GM19025 (cell line): ENCODE results near the gene HDGF.

ENCODE experiments used
- ATAC-seq: cut with Tn5 transposase; IDR thresholded peaks from one replicate; pipeline ENCODE4 v1.9.1; 2021; ENCODE audit warnings: mild to moderate bottlenecking, low read depth, moderate library complexity; ENCODE audit not compliant: unreplicated experiment

The HDGF gene

DNA sequence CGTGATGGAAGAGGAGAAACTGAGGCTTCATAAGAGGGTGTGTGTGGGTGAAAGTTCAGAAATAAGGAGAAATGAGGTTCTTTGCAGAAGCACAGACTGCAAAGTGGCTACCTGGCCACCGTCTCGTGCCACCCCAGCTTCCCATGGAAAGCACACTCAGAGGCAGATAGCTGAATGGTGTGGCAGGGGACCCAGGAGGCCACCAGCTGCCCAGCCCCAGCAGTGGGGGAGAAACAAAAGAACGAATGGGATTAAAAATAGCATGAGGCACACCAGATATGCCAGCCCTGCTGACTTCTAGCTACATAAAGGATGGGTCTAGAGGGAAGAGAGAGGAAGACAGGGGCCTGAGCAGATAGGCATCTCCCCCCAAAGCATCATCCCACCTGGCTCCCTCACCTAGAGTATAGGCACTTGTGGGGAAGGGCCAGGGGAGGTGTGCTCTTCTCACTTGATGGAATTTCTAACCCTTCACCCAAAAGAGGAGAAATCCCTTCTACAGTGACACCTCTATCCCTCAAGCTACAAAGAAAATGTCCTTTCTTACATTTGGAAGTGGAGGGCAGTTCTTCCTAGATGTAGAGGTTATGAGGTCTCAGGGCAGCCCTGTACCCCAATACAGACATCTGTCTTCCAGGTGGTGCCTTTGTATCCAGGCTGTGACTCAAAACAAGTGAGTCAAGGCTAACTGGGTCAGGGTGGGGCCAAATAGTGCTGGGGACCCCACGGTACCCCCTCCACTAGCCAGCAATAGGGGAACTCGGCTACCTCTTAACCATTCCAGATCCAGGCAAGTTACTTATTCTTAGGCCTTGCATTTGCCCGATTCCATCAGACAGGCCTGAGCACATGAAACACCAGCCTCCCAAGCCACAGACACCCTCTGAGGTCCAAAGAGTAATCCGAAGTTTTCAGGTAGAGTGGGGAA is 3.5 kb downstream of the HDGF start:
- ATAC-seq: no peak

- ATAC-seq: no peak
Observed at GRCh38 chr1:156746728-156747631, 4.5 kb downstream of the HDGF start.

DNA sequence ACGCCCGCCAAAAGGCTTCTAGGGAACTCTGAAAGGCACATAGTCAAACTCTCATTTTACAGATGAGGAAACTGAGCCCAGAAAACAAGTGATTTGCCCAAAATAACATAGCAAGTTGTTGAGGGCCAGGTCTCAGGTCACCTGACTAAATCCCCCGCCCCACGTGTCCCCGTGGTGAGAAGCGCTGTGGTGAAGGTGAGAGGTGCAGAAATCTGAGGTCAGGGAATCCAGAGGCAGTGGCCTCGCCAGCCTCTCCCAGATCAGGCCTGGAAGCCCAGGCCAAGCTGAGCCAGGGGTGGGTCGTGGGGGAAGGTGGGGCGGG is 5.1 kb downstream of the HDGF start:
- ATAC-seq: no peak

DNA sequence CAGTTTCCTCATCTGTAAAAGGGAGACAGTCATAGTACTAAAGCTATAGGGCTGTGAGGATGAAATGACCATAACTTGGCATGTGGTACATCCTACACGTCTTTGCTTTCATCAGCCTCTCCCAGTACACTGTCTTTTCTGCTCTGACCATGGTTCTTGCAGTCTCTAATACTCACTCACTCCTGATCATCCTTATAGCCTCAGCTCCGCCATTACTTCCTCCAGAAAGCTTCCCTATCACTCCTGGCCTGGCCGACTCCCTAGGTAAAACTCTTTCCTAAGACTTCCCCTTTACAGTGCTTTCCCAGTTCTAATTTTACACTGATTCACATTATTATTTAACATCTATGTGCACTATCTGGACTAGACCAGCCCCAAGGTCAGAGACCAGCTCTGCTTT is 5.6 kb downstream of the HDGF start:
- no peak for ATAC-seq

DNA sequence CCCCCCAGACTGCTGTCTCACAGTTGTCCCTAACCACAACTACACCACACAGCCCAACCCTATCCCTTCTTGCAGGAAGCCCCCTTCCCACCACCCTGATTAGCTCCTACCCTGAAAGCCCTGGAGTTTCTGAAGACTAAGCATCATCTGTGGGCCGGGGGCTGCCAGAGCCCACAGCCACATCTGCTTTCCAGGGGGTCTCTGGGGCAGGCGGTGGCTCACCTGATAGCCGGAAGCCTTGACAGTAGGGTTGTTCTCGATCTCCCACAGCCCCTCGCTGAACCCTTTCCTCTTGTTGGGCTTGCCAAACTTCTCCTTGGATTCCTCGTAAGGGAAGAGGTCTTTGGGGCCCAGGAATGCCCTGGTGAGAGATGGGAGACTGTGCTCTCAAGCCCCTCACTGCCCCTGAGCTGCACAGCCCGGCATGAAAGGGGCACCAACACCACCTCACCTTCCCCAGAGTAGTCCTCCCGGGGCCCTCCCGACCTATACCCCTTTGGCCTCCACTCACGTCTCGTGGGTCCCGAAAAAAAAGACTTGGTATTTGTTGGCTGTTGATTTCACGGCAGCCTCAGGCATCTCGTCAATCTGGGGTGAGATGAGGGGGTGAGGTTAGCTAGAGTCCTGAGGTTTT is 6.6 kb downstream of the HDGF start:
- ATAC-seq: no peak

DNA sequence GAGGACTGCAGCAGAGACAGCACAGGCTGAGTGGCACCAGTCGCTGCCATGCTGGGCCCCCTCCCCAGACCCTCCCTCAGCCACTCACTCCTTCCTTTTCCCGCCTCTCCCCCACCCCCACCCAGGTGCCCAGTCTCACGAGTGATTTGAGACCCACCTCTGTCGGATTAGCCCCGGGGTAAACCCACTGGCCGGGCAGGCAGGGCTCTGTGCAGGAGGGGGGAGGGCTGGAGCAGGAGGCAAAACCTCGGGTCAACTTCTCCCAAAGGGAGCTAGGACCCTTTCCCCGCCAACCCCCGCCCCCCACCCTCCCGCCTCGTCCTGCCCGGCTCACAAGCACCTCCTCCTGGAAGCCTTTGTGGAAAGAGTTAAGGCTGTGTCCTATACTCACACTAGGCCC is 7.1 kb downstream of the HDGF start:
- ATAC-seq: no peak

DNA sequence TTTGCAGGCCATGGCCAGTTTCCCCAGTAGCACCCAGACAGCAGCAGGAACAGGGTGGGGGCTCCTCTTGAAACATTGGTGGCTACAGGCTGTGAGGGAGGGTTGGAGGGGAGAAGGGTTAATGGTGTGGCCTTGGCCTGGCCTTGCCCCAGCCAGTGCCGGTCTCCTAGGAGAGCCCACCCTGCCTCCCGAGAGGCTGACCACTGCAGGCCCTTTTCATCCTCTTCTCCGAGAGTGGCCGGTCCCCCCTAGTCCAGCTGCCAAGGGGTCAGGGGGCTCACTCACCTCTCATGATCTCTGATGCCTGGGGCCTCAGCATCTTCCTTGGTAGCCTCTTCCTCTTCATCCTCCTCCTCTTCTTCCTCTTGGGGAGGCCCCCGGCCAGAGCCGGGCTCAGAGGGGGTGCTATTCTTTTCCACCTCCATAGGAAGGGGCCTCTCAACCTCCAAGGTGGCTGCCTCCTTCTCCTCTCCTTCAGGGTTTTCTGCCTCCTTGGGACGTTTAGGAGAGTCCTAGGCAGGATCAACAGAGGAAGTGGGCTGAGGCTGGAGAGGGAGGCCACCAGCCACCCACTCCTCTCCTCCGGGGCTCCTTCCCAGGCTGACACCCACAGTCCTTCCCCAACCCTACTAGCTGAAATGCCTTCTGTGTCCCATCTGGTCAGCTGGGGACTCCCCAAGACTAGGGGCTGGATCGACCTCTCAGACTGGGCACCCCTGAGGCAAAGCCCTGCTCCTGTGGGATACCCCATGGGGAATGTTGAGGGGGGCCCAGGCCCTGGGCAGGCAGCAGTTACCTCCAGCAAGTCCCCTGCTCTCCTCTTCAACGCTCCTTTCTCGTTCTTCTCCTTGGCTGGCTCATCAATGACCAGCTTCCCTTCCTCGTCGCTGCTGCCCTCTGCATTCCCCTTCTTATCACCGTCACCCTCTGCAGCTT is 7.8 kb downstream of the HDGF start:
- ATAC-seq: no peak

DNA sequence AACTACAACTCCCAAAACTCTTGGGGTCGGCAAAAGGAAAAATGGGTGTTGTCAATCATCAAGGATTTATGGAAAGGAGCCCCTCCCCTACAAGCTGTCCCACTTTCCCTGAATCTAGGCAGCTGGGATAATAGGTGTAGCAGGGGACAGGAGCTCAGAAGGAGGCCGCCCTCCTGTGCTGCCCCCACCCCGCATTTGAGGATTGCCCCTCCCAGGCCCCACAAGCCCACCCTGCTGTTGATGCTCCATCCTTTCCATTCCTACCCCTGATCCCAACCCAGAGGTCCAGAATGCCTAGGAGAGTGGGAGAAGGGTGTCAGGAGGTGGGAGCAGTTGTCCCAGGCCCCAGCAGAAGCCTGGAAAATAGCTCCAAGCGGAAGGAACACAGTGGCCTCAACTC is 8.7 kb downstream of the HDGF start:
- ATAC-seq: no peak

DNA sequence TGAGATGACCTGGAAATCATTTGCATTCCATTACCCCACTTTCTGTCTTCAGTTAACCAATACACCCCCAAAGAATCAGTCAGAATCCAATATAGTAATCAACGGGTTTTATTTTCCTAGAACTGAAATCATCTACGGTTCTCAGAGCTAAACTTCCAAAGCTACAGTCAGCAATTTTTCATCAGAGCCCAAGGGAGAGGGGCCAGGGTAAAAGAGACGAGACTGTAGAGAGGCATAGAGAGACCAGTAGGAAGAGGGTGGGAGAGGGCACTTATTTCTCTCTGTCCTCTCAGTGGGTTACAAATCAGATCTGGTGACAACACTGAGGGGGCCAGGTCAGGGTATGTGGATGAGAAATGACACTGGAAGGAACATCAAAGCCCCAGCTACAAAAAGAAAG is 9.5 kb downstream of the HDGF start:
- ATAC-seq: no peak

- ATAC-seq: no peak
Observed at GRCh38 chr1:156741481-156741983, 9.9 kb downstream of the HDGF start.

GRCh38 chr1:156740741-156741480 is 10.6 kb downstream of the HDGF start, which contains the start of gene MRPL24:
Gene MRPL24 (minus strand): TSS chr1:156741088. CDS start chr1:156738704, 2,384 bp downstream.
- peak; percentile 82 for ATAC-seq

DNA sequence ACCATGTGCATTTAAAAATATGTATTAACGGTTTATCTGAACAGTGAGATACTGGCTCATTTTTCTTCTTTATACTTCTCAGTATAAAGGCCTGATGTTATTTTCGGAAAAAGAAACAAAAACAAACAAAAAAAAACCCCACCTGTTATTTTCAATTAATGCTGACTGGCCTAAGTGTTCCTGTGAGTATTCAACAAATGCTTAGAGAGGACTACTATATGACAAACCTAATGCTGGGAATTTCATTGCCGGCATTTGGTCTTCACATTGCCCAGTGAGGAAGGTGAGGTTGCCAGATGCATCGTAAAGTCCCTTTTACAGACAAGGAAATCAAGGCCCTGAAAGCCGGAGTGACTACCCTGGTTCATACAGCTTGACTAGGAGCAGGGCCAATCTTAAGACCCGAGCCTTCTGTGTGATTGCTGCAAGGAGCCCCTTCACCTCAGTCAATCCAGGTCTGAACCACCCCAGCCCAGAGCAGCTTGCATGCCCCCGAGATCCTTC is 11.2 kb downstream of the HDGF start:
- no peak for ATAC-seq

- no peak for ATAC-seq
Observed at GRCh38 chr1:156738916-156739315, 12.6 kb downstream of the HDGF start.

- ATAC-seq: no peak
Observed at GRCh38 chr1:156738407-156738806, 13.1 kb downstream of the HDGF start.

DNA sequence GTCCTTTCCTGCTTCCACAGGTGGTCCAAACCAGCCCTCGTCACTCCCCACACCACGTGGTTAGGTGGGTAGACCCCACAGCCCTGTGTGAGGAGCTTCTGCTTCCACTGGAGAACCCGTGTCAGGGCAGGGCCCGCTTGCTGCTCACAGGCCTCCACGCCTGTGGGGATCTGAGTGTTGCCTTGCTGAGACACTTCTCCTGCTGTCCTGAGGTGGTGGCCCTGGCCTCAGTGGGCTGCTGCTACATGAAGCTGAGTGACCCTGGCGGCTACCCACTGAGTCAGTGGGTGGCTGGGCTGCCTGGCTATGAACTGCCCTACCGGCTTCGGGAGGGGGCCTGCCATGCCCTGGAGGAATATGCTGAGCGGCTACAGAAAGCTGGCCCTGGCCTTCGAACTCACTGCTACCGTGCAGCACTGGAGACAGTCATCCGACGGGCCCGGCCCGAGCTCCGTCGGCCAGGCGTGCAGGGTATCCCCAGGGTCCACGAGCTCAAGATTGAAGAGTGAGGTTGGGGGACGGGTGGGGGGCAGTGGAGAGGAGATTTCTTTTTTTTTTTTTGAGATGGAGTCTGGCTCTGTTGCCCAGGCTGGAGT is 17.4 kb downstream of the HDGF start:
- ATAC-seq: no peak

- ATAC-seq: peak; percentile 91
Observed at GRCh38 chr1:156728599-156729462, 22.6 kb downstream of the HDGF start, which contains the start of gene ISG20L2. Gene ISG20L2 (minus strand): TSS chr1:156728766. CDS start chr1:156727652, 1,114 bp downstream.

DNA sequence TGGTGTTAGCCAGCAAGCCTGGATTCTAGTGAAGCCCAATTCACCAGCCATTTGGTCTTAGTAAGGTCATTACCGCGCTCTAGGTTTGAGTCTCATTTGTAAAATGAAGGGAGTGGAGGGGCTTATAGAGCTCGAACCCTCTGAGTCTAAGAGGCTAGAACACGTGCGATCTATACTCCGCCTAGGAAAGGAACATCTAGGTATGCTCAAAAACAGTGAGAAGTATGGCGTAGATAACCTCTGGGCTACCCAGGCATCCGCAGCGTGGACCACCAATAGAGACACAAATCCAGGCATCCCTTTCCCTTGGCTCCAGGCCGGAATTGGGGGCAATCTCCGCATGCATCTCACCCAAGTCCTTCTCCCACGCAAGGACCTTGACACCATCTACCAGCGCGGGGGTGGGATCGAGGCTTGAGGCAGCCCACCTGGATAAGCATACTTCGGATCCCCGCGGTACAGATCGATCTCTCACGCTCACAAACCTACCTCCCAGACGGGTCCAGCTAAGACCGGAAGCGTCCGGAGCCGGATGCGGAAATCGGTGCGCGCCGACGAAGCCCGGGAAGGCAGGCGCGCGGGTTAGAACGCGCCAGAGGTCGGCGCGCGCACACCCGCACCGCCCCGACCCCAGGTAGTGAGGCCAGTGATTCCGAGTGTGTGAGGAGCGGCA is 23.4 kb downstream of the HDGF start, which contains the start of gene METTL25B:
TSS of gene METTL25B (plus strand) at position 544 of the 673 bp plus-strand sequence. CDS start 636 bp downstream, outside the sequence.
- peak; percentile 67 for ATAC-seq
